GM23248 (cell line): ENCODE data around the gene LGALS3BP. TPM values are rescaled to one million over a fixed set of nuclear protein-coding genes. Genes with fewer than 3 reads are reported as not detected.

Experiments used
- DNase-seq: peaks from one replicate; pipeline ENCODE4 v3.0.0-alpha.2; 2015
- H2AFZ ChIP-seq: fragments of 200-600 bp; sonication (generic); 2 replicates; pipeline ENCODE4 v1.6.1; 2016; ENCODE audit warnings: antibody characterized with exemption
- H3F3A ChIP-seq: fragments of 200-600 bp; sonication (generic); 2 replicates; pipeline ENCODE4 v1.6.1; 2016; ENCODE audit warnings: mild to moderate bottlenecking, antibody characterized with exemption, mixed run types; ENCODE audit not compliant: insufficient read depth
- H3K27ac ChIP-seq: fragments of 200-600 bp; sonication (generic); 2 replicates; pipeline ENCODE4 v1.5.1; 2016; ENCODE audit warnings: mild to moderate bottlenecking
- H3K27me3 ChIP-seq: fragments of 200-600 bp; sonication (generic); replicated peaks from 2 replicates; pipeline ENCODE4 v1.6.1; 2016; ENCODE audit warnings: mild to moderate bottlenecking; ENCODE audit not compliant: insufficient read depth
- H3K36me3 ChIP-seq: fragments of 200-600 bp; sonication (generic); 2 replicates; pipeline ENCODE4 v1.6.1; 2016; ENCODE audit warnings: low read depth, mild to moderate bottlenecking
- H3K4me1 ChIP-seq: fragments of 200-600 bp; sonication (generic); 2 replicates; pipeline ENCODE4 v1.6.1; 2016; ENCODE audit warnings: mild to moderate bottlenecking; ENCODE audit not compliant: insufficient read depth
- H3K4me2 ChIP-seq: fragments of 200-600 bp; sonication (generic); one replicate; pipeline ENCODE4 v1.6.1; 2016; ENCODE audit warnings: mild to moderate bottlenecking; ENCODE audit not compliant: unreplicated experiment
- H3K4me3 ChIP-seq: fragments of 200-600 bp; sonication (generic); 2 replicates; pipeline ENCODE4 v1.5.1; 2016; ENCODE audit warnings: mild to moderate bottlenecking
- H3K79me2 ChIP-seq: fragments of 200-600 bp; sonication (generic); 2 replicates; pipeline ENCODE4 v1.6.1; 2016; ENCODE audit warnings: mild to moderate bottlenecking; ENCODE audit not compliant: insufficient read depth
- H3K9ac ChIP-seq: fragments of 200-600 bp; sonication (generic); 2 replicates; pipeline ENCODE4 v1.6.1; 2016; ENCODE audit warnings: mild to moderate bottlenecking
- H3K9me2 ChIP-seq: fragments of 200-600 bp; sonication (generic); 2 replicates; pipeline ENCODE4 v1.6.1; 2016; ENCODE audit warnings: mixed run types, mild to moderate bottlenecking, moderate library complexity; ENCODE audit not compliant: insufficient read depth
- H3K9me3 ChIP-seq: fragments of 200-600 bp; sonication (generic); one replicate; pipeline ENCODE4 v1.6.1; 2017; ENCODE audit warnings: low read depth
- H4K20me1 ChIP-seq: fragments of 200-600 bp; sonication (generic); 2 replicates; pipeline ENCODE4 v1.6.0; 2016; ENCODE audit not compliant: insufficient read depth
- EZH2 ChIP-seq: fragments of 200-600 bp; sonication (generic); IDR thresholded peaks from 2 replicates; pipeline ENCODE4 v1.6.1; 2018; ENCODE audit warnings: antibody characterized with exemption, mild to moderate bottlenecking; ENCODE audit not compliant: insufficient read depth, poor library complexity, severe bottlenecking
- EZH2phosphoT487 ChIP-seq: fragments of 200-600 bp; sonication (generic); IDR thresholded peaks from 2 replicates; pipeline ENCODE4 v1.6.1; 2018; ENCODE audit warnings: antibody characterized with exemption, moderate library complexity, mild to moderate bottlenecking, low read depth; ENCODE audit not compliant: insufficient read depth
- WGBS, 2 experiments: methylation state at CpG; one replicate each; pipeline ENCODE4 v1.1.6; 2015 to 2017; ENCODE audit warnings: low lambda C conversion rate in 2 of 2, low coverage in 1 of 2; ENCODE audit errors: missing lambda C conversion rate in 2 of 2; 5-methylcytosine and 5-hydroxymethylcytosine counted together
- in situ Hi-C: fragments of 300-500 bp; cut with MboI; formaldehyde crosslinking; loops from 2 replicates; pipeline ENCODE4 v1.15.0; 2020
- polyA plus RNA-seq: library from polyadenylated mRNA; unstranded; fragments of >200 nt; fragmentation: Nextera tagmentation; extraction: Ambion mirVana; gene quantifications from 2 replicates; pipeline ENCODE4 v1.2.1, GENCODE V29; 2016
- total RNA-seq: library from RNA; depleted of rRNA; stranded (reverse); fragments of >200 nt; shearing (Covaris generic); gene quantifications from 2 replicates; pipeline ENCODE4 v1.2.3, GENCODE V29; 2014

LGALS3BP gene
- total and polyA plus RNA-seq, 2 experiments from 2014 or later = 8.6 to 8.8 TPM

DNA sequence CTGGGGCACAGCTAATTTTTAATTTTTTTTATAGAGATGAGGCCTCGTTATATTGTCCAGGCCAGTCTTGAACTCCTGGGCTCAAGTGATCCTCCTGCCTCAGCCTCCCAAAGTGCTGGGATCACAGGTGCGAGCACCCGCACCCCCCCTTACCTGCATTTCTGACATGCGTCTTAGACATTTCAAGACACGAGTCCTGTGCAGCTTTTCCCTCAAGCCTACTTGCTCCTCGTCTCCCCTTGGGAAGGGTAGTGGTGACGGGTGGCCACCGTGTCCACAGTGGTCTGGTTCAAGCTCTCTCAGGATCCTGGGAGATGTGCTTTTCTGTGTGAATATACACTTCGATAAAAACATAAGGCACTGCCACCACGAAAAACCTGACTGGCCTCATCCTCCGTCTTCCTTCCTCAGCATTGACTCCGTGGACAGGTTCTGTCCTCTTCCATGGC, 20.2 kb upstream of the LGALS3BP start:
- H3K27me3 ChIP-seq = no peaks in the 10 kb centered on the region
- H3K4me1 ChIP-seq = no peaks in the 10 kb centered on the region
- H3K4me3 ChIP-seq = no peak overlapping the region
- no peaks in the 10 kb centered on the region for H4K20me1 ChIP-seq
- WGBS, 2 experiments = 95% methylated on average over 12 of the region's 12 CpGs
- no peak for TF ChIP-seq EZH2phosphoT487
- no peak for TF ChIP-seq EZH2
- no peaks in the 10 kb centered on the region for H3K9me3 ChIP-seq
- no peak overlapping the region for H3K27ac ChIP-seq
- in situ Hi-C loops = no loop called here
- H3K9me2 ChIP-seq = no peaks in the 10 kb centered on the region
- H2AFZ ChIP-seq = no peak overlapping the region
- H3K9ac ChIP-seq = no peak overlapping the region
- H3K4me2 ChIP-seq = no peak overlapping the region
- DNase-seq = no peak
- H3F3A ChIP-seq = no peaks in the 10 kb centered on the region
- H3K79me2 ChIP-seq = peaks cover 86% of the 10 kb centered on the region
- H3K36me3 ChIP-seq = no peaks in the 10 kb centered on the region

DNA sequence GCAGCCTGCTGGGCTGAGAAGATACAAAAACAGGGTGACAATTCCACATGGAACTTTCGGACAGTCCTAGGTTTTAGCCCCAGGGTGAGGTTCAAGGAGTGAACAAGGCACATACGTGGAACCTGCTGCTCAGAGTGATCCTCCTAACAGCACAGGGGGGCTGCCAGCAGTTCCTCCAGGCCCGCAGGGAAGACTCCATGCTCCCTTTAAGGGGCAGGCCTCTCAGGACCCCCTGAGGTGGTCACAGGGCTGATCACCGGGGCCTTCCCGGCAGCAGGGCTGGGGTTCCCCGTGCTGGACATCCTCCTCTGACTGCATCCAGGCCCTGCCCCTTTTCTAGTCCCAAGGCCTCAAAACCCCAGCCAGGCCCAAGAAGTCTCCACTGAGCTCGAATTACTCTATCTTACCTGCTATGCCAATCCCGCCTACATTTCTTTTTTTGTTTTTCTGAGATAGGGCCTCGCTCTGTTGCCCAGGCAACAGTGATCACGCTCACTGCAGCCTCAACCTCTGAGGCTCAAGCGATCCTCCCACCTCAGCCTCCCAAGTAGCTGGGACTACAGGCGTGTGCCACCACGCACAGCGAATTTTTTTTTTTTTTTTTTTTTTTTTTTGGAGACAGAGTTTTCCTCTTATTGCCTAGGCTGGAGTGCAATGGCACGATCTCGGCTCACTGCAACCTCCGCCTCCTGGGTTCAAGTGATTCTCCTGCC, 19.5 kb upstream of the LGALS3BP start:
- Histone ChIP-seq H3F3A (no peaks in the 10 kb centered on the region), H3K79me2 (peaks cover 91% of the 10 kb centered on the region), H3K9ac (no peak overlapping the region), H3K36me3 (no peaks in the 10 kb centered on the region), H3K9me2 (no peaks in the 10 kb centered on the region), H4K20me1 (no peaks in the 10 kb centered on the region), H3K27ac (no peak overlapping the region), H3K4me3 (no peak overlapping the region), H3K27me3 (no peaks in the 10 kb centered on the region), H3K4me2 (no peak overlapping the region), H3K4me1 (no peaks in the 10 kb centered on the region), H3K9me3 (no peaks in the 10 kb centered on the region), H2AFZ (no peak overlapping the region)
- TF ChIP-seq EZH2 (no peak), EZH2phosphoT487 (no peak)
- in situ Hi-C loops = no loop called here
- WGBS, 2 experiments = 79 to 81% methylated on average over 14 to 17 of the region's 17 CpGs
- DNase-seq = no peak

GRCh38 chr17:78998311-78999055, 18.8 kb upstream of the LGALS3BP start:
- Histone ChIP-seq H3K4me1 (no peaks in the 10 kb centered on the region), H3F3A (no peaks in the 10 kb centered on the region), H3K9ac (no peak overlapping the region), H4K20me1 (no peaks in the 10 kb centered on the region), H3K27me3 (no peaks in the 10 kb centered on the region), H3K9me3 (no peaks in the 10 kb centered on the region), H3K4me3 (no peak overlapping the region), H3K79me2 (peaks cover 85% of the 10 kb centered on the region), H3K36me3 (no peaks in the 10 kb centered on the region), H3K27ac (no peak overlapping the region), H3K9me2 (no peaks in the 10 kb centered on the region), H3K4me2 (no peak overlapping the region), H2AFZ (no peak overlapping the region)
- peak; percentile 13 for DNase-seq
- in situ Hi-C loops = no loop called here
- 45 to 50% methylated on average over 27 to 28 of the region's 28 CpGs for WGBS, 2 experiments
- no peak for TF ChIP-seq EZH2
- TF ChIP-seq EZH2phosphoT487 = no peak

DNA sequence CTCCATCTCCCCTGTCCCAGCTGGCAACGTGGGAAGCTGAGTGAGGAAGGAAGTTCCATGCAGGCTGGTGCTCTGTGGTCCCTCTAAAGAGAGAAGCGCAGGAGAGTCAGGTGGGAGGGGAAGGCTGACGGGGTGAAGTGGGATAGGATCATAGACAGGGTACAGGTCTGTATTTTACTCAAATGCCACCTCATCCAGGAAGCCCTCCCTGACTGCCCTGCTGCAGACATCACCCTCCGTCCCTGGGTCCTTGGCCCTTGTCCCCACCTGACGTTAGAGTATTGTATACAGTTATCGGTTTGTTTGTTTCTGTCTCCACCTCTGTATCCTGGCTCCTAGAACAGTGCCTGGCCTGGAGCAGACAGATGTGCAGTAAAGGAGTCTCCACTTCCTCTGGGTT, 18.2 kb upstream of the LGALS3BP start:
- Histone ChIP-seq H3K4me3 (no peak overlapping the region), H3K9me2 (no peaks in the 10 kb centered on the region), H3K4me2 (no peak overlapping the region), H3F3A (no peaks in the 10 kb centered on the region), H3K9ac (no peak overlapping the region), H3K27ac (no peak overlapping the region), H2AFZ (no peak overlapping the region), H3K27me3 (no peaks in the 10 kb centered on the region), H3K9me3 (no peaks in the 10 kb centered on the region), H3K4me1 (no peaks in the 10 kb centered on the region), H3K79me2 (peaks cover 81% of the 10 kb centered on the region), H4K20me1 (no peaks in the 10 kb centered on the region), H3K36me3 (no peaks in the 10 kb centered on the region)
- no peak for DNase-seq
- 78% methylated on average over 6 of the region's 6 CpGs for WGBS, 2 experiments
- in situ Hi-C loops = no loop called here
- no peak for TF ChIP-seq EZH2phosphoT487
- no peak for TF ChIP-seq EZH2
